Endothelial cell of umbilical vein (primary cell): ENCODE results near the gene DEGS1.

Experiments used
- CTCF ChIP-seq, 2 donors: IDR thresholded peaks; 1 replicate in 1 of 2; 2 replicates in 1 of 2; pipeline ENCODE4 v1.5.1; 2011; ENCODE audit warnings: low read length in 2 of 2, mild to moderate bottlenecking in 2 of 2, moderate library complexity in 2 of 2, control low read depth in 1 of 2, inconsistent platforms in 1 of 2, low read depth in 1 of 2; ENCODE audit not compliant: insufficient read depth in 1 of 2; ENCODE audit errors: extremely low read depth in 1 of 2
- EZH2 ChIP-seq: IDR thresholded peaks from 2 replicates; pipeline ENCODE4 v1.6.1; 2012; ENCODE audit warnings: borderline replicate concordance, low read depth, mild to moderate bottlenecking, moderate library complexity, low read length, inconsistent platforms; ENCODE audit not compliant: severe bottlenecking
- GATA2 ChIP-seq: IDR thresholded peaks from 2 replicates; pipeline ENCODE4 v1.7.0; 2011; ENCODE audit warnings: low read depth, mild to moderate bottlenecking, moderate library complexity, mixed read lengths, low read length; ENCODE audit not compliant: insufficient read length, insufficient read depth
- POLR2A ChIP-seq: IDR thresholded peaks from 2 replicates; pipeline ENCODE4 v1.6.1; 2012; ENCODE audit warnings: low read depth, mild to moderate bottlenecking, control low read depth, low read length
- POLR2AphosphoS5 ChIP-seq: IDR thresholded peaks from 2 replicates; pipeline ENCODE4 v1.6.1; 2012; ENCODE audit warnings: low read depth, mild to moderate bottlenecking, control low read depth, low read length, moderate library complexity; ENCODE audit not compliant: insufficient read depth

GRCh38 chr1:224196813-224197600, 14.0 kb downstream of the DEGS1 start:
- TF ChIP-seq CTCF (IDR thresholded peaks at IDR 0.05; ENCODE audit: extremely low read depth in 1 of 2, insufficient read depth in 1 of 2, low read depth in 1 of 2, low read length in 2 of 2) (no peak), POLR2A (no peak), GATA2 (no peak), POLR2AphosphoS5 (no peak), EZH2 (no peak)
